ENCODE data around the gene AEBP1. TPM values are rescaled to one million over a fixed set of nuclear protein-coding genes. Genes with fewer than 3 reads are reported as not detected.

AEBP1 gene
- 9.4 TPM for total RNA-seq

GRCh38 chr7:44103923-44104859, at the start of gene AEBP1:
Gene AEBP1, plus strand, starts transcription at chr7:44104345. Its CDS starts 321 bp downstream, at chr7:44104666.
- ATAC-seq (peak; percentile 21), DNase-seq (ENCODE audit: low spot score) (no peak)

- ATAC-seq = no peak
- DNase-seq (ENCODE audit: low spot score) = peak; percentile 39
These were observed 47.5 kb upstream of the AEBP1 start for GRCh38 chr7:44056681-44057080.

- DNase-seq (ENCODE audit: low spot score) (peak; percentile 39), ATAC-seq (no peak)
These were observed 46.8 kb upstream of the AEBP1 start for GRCh38 chr7:44057181-44057848.

- ATAC-seq (no peak), DNase-seq (ENCODE audit: low spot score) (peak; percentile 39)
These were observed 46.0 kb upstream of the AEBP1 start for GRCh38 chr7:44057849-44058758.

- DNase-seq (ENCODE audit: low spot score) = peak; percentile 37
- no peak for ATAC-seq
These were observed 45.4 kb upstream of the AEBP1 start for GRCh38 chr7:44058759-44059218.

- ATAC-seq (no peak), DNase-seq (ENCODE audit: low spot score) (peak; percentile 42)
These were observed 44.7 kb upstream of the AEBP1 start for GRCh38 chr7:44059219-44060090.

- DNase-seq (ENCODE audit: low spot score) (peak; percentile 41), ATAC-seq (no peak)
These were observed 43.8 kb upstream of the AEBP1 start for GRCh38 chr7:44060091-44060947.

GRCh38 chr7:44060948-44061644, 43.0 kb upstream of the AEBP1 start:
- no peak for DNase-seq (ENCODE audit: low spot score)

GRCh38 chr7:44061645-44062179, 42.4 kb upstream of the AEBP1 start:
- ATAC-seq (no peak), DNase-seq (ENCODE audit: low spot score) (no peak)

More at GRCh38 chr7:44060948-44061644, 43.0 kb upstream of the AEBP1 start:
- no peak for ATAC-seq

- ATAC-seq = peak; percentile 6
- no peak for DNase-seq (ENCODE audit: low spot score)
These were observed 41.8 kb upstream of the AEBP1 start for GRCh38 chr7:44062180-44062902.

GRCh38 chr7:44062903-44063295, 41.2 kb upstream of the AEBP1 start:
- ATAC-seq (peak; percentile 79), DNase-seq (ENCODE audit: low spot score) (peak; percentile 80)

GRCh38 chr7:44063547-44063893, 40.6 kb upstream of the AEBP1 start:
- DNase-seq (ENCODE audit: low spot score) = no peak
- no peak for ATAC-seq

GRCh38 chr7:44063894-44064651, 40.1 kb upstream of the AEBP1 start:
- DNase-seq (ENCODE audit: low spot score) (no peak), ATAC-seq (no peak)

GRCh38 chr7:44064791-44065430, 39.2 kb upstream of the AEBP1 start:
- ATAC-seq (no peak), DNase-seq (ENCODE audit: low spot score) (no peak)

GRCh38 chr7:44065431-44066110, 38.6 kb upstream of the AEBP1 start, which contains the start of gene PGAM2:
Gene PGAM2, minus strand, starts transcription at chr7:44065567. Its CDS starts 38 bp downstream, at chr7:44065529.
- DNase-seq (ENCODE audit: low spot score) = no peak
- peak; percentile 7 for ATAC-seq

- no peak for ATAC-seq
- no peak for DNase-seq (ENCODE audit: low spot score)
These were observed 38.1 kb upstream of the AEBP1 start for GRCh38 chr7:44066111-44066460.

All from left lobe of liver (tissue), 2 donors.